HG03457 (cell line): ENCODE data around the gene MMP8.
"Not testable (repeated sequence)": the region's sequence is repeated elsewhere in the genome, so short reads cannot be mapped to it uniquely, and the experiment has no call there.

ENCODE experiments used
- ATAC-seq: cut with Tn5 transposase; IDR thresholded peaks from one replicate; pipeline ENCODE4 v1.9.1; 2021; ENCODE audit warnings: moderate number of reproducible peaks; ENCODE audit not compliant: unreplicated experiment

MMP8 gene, protein sequence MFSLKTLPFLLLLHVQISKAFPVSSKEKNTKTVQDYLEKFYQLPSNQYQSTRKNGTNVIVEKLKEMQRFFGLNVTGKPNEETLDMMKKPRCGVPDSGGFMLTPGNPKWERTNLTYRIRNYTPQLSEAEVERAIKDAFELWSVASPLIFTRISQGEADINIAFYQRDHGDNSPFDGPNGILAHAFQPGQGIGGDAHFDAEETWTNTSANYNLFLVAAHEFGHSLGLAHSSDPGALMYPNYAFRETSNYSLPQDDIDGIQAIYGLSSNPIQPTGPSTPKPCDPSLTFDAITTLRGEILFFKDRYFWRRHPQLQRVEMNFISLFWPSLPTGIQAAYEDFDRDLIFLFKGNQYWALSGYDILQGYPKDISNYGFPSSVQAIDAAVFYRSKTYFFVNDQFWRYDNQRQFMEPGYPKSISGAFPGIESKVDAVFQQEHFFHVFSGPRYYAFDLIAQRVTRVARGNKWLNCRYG

DNA sequence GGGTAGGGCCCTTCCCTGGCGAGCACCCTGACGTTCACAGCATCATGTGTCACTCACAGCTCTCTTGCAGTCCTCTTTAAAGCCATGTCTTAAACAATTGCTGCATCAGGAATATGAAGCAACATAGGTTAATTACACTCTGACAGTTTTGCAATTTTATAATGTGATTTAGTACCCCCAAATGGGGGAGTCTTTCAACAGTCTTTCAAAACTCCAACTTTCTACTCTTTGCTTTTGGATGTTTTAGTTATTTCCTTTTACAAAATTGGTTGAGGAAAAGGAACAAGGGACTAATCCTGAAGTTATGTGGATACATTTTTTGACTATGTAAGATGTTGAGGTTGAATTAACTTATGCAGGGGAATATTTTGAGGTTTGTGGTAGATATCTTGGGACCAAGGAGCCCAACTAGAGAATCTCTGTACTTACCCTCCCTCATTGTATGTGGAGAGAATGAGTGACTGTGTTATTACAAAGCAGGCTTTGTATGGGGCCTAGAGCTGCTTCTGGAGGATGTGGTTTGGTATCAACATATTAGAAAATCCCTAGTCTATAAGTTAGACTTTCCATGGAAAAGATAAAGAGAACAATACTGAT is at the start of gene MMP8:
Gene MMP8 (minus strand): TSS at position 51 of the 597 bp plus-strand sequence. CDS start 99 bp downstream, outside the sequence.
- ATAC-seq: no peak

DNA sequence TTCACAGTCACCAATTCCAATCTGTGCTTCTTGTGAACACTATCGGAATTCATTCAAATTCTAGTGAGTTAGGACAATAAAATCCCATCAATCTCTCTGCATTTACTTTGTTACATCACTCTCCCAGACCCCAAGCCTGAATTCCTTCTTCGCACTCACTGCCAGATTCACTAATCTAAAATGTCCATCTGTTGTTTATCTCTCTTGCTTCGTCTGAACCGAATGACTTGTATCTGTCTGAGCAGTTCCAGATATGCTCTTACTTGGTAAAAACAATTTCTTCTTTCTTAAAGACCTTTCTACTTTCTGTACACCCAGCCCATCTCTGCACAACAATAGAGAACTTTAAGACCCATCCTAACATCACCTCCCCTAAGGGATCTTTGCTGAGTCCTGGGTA is 48.6 kb upstream of the MMP8 start:
- no peak for ATAC-seq

DNA sequence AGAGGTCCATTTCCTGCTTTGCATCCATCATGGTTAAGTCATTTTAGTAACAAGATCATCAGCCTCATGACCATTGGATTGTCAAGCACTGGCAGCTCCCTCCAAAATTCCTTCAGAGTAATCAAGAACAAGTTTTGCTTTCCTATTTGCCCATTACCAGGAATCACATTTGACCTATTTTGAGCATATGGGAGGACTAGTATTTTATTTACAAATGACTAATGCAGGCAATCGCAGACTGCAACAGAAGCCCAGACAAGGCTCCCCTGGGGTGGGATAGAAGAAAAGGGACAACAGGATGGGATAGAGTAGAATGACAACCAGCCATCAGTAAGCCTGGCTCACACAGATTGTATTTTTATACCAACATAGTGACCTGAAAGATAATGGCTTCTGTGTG is 46.6 kb upstream of the MMP8 start:
- no peak for ATAC-seq

- ATAC-seq: no peak
Observed at GRCh38 chr11:102770191-102770590, 45.4 kb upstream of the MMP8 start.

DNA sequence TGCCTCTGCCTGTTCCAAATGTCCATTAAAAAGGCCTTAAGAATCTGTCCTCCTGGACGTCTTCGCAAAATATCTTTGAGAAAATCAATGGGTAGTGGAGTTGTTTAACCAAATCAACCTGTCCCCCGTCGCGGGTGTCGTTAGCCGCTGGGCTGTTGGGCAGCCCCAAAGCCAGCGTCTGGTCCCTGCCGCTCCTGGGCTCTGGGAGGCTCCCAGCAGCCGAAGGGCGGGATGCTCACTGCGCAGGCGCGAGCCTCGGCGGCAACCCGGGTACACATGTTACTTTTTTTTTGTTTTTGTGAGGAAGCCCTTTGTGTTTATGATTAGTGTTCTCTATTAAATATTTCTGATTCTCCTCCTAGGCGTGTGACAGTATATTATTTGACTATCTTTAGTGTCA is 43.0 kb upstream of the MMP8 start:
- no peak for ATAC-seq

DNA sequence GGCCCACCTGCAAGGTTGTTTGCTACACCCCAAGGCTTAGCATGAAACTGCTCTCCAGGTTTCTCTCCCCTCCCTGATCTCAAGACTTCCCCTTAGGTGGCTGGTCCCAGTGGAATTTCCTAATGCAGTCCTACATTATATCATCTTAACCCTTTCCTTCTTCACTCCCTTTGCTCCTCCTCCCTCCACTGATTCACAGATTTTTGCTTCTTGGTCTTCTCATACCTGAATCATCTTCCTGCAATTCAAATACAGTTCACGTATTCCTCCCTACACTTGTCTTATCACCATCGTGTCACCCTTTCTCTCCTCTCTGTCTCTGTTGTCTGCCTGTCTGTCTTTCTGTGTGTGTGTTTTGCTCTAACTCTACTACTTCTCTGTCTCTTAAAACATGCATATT is 38.7 kb upstream of the MMP8 start:
- ATAC-seq: no peak

GRCh38 chr11:102762361-102762767 is 37.6 kb upstream of the MMP8 start:
- ATAC-seq: no peak

DNA sequence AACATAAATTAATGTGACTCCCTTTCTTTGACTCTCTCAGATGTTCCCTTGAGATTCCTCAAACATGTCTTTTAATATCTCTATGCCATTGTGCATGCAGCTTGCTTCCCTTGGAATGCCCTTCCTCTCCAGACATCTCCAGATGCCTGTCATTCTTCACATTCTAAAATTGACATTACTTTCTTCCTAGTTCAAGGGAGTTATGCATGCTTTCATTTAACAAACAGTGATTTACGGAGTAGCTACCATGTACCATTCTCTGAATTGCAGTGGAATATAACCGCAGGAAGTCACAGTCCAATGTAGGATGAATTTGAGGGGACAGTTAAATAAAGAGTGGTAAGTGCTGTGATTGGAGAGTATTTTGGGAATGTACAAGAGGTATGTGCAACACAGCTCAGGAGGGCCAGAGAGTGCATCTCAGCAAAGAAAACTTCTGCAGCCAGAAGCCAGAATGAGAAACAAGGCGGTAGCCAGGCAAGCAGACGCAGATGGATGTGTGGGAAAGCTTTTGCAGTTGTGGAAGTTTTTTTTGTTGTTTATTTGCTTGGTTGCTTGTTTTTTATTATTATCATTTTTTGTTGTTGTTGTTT is 37.0 kb upstream of the MMP8 start:
- ATAC-seq: no peak

DNA sequence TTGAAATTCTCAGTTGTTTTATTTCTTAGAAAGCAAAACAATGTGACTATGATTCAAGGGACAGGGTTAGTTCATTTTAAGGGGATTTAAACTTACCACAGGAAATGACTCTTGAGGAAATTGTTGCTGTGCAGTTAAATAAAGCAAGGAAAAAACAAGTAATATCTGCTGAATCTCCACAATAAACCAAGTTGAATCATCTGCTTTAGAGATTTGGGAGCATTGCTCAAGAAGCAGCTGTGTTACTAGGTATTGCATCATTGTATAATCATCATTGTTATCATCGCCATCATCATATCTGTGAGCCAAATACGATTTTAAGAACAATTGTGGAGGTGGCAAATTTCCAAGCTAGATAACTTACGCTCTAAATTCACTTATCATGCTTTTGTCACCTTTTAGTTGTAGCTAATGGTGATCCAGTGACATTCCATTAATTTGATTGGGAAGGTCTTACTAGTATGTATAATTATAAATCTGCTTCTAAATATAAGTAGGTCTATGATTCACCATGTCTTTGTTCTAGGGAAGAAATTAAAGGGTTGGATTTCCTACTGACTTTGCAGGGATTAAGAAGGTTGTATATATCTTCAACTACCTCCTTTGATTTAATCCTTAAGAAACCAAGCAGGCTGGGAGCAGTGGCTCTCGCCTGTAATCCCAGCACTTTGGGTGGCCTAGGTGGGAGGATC is 35.7 kb upstream of the MMP8 start:
- no peak for ATAC-seq

GRCh38 chr11:102757823-102758549 is 33.2 kb upstream of the MMP8 start:
- no peak for ATAC-seq

GRCh38 chr11:102753267-102753666 is 28.5 kb upstream of the MMP8 start:
- no peak for ATAC-seq

DNA sequence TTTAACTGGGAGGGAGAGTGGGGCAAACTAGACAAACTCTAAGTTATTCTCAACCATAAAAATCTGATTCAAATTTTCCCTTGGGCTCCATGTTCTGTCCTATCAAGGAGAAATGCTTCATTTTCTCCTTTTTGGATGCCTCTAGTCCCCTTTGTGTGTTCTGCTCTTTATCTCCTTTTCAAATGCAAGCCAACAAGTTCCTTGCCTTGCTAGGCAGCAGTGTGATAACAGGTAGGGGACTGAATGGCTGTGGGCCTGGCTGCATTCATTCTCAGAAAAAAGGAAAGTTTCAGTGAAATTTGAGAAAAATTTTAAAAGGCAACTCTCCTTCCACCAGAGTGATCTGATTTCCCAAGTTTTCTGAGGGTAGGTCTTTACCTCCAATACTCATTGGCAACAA is 26.9 kb upstream of the MMP8 start:
- no peak for ATAC-seq

DNA sequence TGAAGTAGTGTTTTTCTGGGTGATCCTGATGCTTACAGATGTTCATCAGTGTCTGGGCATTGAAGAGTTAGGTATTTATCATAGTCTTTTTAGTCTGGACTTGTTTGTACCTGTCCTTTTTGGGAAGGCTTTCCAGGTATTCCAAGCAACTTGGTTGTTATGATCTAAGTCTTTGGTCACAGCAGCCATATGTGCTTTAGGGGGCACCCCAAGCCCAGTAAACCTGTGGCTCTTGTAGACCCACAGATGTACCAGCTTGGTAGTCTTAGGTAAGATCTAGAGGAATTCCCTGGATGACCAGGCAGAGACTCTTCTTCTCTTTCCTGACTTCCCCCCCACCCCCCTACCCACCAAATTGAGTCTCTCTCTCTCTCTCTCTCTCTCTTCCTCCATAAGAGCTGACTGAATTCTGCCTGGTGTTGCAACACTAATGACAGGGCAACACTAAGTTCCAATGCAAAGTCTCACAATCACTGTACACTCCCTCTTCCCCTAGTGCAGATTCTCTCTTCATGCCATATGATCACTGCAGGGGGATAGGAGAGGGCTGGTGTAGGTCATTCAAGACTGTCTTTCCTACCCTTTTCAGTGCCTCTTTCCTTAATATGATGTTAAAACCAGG is 24.5 kb upstream of the MMP8 start:
- no peak for ATAC-seq

DNA sequence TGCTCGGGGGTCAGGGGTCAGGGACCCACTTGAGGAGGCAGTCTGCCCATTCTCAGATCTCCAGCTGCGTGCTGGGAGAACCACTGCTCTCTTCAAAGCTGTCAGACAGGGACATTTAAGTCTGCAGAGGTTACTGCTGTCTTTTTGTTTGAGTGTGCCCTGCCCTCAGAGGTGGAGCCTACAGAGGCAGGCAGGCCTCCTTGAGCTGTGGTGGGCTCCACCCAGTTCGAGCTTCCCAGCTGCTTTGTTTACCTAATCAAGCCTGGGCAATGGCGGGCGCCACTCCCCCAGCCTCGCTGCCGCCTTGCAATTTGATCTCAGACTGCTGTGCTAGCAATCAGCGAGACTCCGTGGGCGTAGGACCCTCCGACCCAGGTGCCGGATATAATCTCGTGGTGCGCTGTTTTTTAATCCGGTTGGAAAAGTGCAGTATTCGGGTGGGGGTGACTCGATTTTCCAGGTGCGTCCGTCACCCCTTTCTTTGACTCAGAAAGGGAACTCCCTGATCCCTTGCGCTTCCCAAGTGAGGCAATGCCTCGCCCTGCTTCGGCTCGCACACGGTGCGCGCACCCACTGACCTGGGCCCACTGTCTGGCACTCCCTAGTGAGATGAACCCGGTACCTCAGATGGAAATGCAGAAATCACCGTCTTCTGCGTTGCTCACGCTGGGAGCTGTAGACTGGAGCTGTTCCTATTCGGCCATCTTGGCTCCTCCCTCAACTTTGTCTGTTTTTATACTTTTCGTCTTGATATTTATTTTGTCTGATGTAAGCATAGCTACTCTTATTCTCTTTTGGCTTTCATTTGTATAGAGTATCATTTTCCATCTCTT is 22.2 kb upstream of the MMP8 start:
- ATAC-seq: not testable (repeated sequence)

GRCh38 chr11:102734650-102735049 is 9.9 kb upstream of the MMP8 start:
- no peak for ATAC-seq

DNA sequence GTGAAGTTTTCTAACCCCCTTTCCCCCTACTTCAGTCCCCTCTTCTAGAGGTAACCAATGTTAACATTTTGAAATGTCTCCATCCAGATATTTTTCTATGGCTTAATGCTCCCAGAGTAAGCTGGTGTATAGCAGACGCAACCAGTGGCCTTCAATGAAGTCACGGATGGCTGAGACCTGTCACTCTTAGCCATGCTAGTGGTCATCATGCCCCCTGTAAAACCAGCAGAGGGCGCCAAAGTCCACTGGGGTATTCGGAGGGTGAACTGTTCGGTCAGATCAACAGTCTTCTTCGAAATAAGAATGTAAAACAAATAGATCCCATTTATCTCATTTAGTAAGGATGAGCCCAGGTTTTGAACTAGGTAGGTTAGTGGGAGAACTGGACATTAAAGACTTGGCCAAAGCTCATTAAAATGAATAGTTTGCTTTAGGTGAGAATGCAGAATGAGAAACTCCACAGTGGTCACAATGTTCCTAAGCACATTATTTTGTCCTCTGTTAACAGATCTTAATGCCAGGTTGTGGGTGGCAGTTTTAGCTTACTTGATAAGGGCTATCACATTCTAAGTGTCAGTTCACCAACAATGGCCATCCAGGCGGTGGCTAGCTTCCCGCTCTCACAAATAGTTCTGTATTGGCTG is 8.6 kb upstream of the MMP8 start:
- ATAC-seq: peak; percentile 87

- ATAC-seq: not testable (repeated sequence)
Observed at GRCh38 chr11:102730944-102731343, 6.2 kb upstream of the MMP8 start.

GRCh38 chr11:102729849-102730815 is 5.4 kb upstream of the MMP8 start:
- ATAC-seq: no peak
